RPMI7951 (cell line): Measurements from ENCODE around the gene DLX2. TPM values are rescaled to one million over a fixed set of nuclear protein-coding genes. Genes with fewer than 3 reads are reported as not detected.
A peak's percentile ranks its signal among the peaks of the same experiment; 100 is the strongest.
"Not testable (repeated sequence)": the region's sequence is repeated elsewhere in the genome, so short reads cannot be mapped to it uniquely, and the experiment has no call there.

ENCODE experiments used
- DNase-seq: peaks from one replicate; pipeline ENCODE4 v3.0.0-alpha.2; 2012; ENCODE audit warnings: low read depth
- total RNA-seq: library from RNA; depleted of rRNA; stranded (reverse); fragments of >200 nt; shearing (Covaris generic); gene quantifications from 2 replicates; pipeline ENCODE4 v1.2.3, GENCODE V29; 2014; rRNA removed

DLX2 gene
- 0.72 and 1.3 TPM in 2 replicates for total RNA-seq

- DNase-seq: peak; percentile 94
Observed at GRCh38 chr2:172102391-172103359, at the start of gene DLX2. Gene DLX2 (minus strand): TSS chr2:172102900. CDS start chr2:172102538, 362 bp downstream.

GRCh38 chr2:172147944-172148650 lies 45.4 kb upstream of the DLX2 start:
- DNase-seq: peak; percentile 69

GRCh38 chr2:172143817-172144216 lies 41.1 kb upstream of the DLX2 start:
- DNase-seq: no peak

- DNase-seq: not testable (repeated sequence)
Observed at GRCh38 chr2:172138727-172139126, 36.0 kb upstream of the DLX2 start.

- DNase-seq: no peak
Observed at GRCh38 chr2:172137943-172138342, 35.2 kb upstream of the DLX2 start.

GRCh38 chr2:172137109-172137508 lies 34.4 kb upstream of the DLX2 start:
- no peak for DNase-seq

GRCh38 chr2:172135446-172135845 lies 32.7 kb upstream of the DLX2 start:
- no peak for DNase-seq

- no peak for DNase-seq
Observed at GRCh38 chr2:172134270-172134669, 31.6 kb upstream of the DLX2 start.

GRCh38 chr2:172131713-172132555 lies 29.2 kb upstream of the DLX2 start:
- no peak for DNase-seq

- no peak for DNase-seq
Observed at GRCh38 chr2:172129404-172129803, 26.7 kb upstream of the DLX2 start.

- no peak for DNase-seq
Observed at GRCh38 chr2:172128484-172128883, 25.8 kb upstream of the DLX2 start.

- DNase-seq: no peak
Observed at GRCh38 chr2:172120118-172120517, 17.4 kb upstream of the DLX2 start.

- peak; percentile 70 for DNase-seq
Observed at GRCh38 chr2:172119089-172119488, 16.4 kb upstream of the DLX2 start.

- DNase-seq: no peak
Observed at GRCh38 chr2:172116107-172116506, 13.4 kb upstream of the DLX2 start.

- DNase-seq: no peak
Observed at GRCh38 chr2:172114579-172114978, 11.9 kb upstream of the DLX2 start.

- DNase-seq: not testable (repeated sequence)
Observed at GRCh38 chr2:172114176-172114575, 11.5 kb upstream of the DLX2 start.

- DNase-seq: peak; percentile 69
Observed at GRCh38 chr2:172113617-172114016, 10.9 kb upstream of the DLX2 start.

GRCh38 chr2:172109988-172110811 lies 7.5 kb upstream of the DLX2 start:
- no peak for DNase-seq

- DNase-seq: no peak
Observed at GRCh38 chr2:172109256-172109987, 6.7 kb upstream of the DLX2 start.

- no peak for DNase-seq
Observed at GRCh38 chr2:172108587-172108930, 5.9 kb upstream of the DLX2 start.
